A549 (cell line): ENCODE data around the gene PHEX. TPM values are rescaled to one million over a fixed set of nuclear protein-coding genes. Genes with fewer than 3 reads are reported as not detected.
A peak's percentile ranks its signal among the peaks of the same experiment; 100 is the strongest.
"Not testable (repeated sequence)": the region's sequence is repeated elsewhere in the genome, so short reads cannot be mapped to it uniquely, and the experiment has no call there.

ENCODE experiments used
- ATAC-seq, 2 experiments: fragments of 200-7000 bp in 1 of 2; fragments of >200 bp in 1 of 2; cut with Nextera tagmentation in 1 of 2; cut with Tn5 transposase in 1 of 2; 3 replicates each; pipeline versions ENCODE4 v1.8.0 to v1.9.1; 2018 to 2020; ENCODE audit warnings: mild to moderate bottlenecking in 1 of 2, moderate library complexity in 1 of 2
- CTCF ChIA-PET: fragments of 300-600 bp; sonication (Branson Sonifier 250); formaldehyde crosslinking; extraction: SDS; loops from one replicate; lab custom pipeline; 2021; ENCODE audit warnings: antibody characterized with exemption, inconsistent platforms; lab: Yijun Ruan, JAX
- POLR2A ChIA-PET: fragments of 350-600 bp; formaldehyde crosslinking; extraction: SDS; loops from one replicate; lab custom pipeline; 2021; ENCODE audit warnings: antibody characterized with exemption, inconsistent platforms; lab: Yijun Ruan, JAX
- DNase-seq, 2 experiments: peaks; one replicate each; pipeline versions ENCODE4 v3.0.0 to v3.0.0-alpha.2; 2011 to 2016; ENCODE audit warnings: low read depth in 1 of 2, low spot score in 1 of 2
- FAIRE-seq: peaks from 2 replicates; lab custom pipeline; 2011; peaks lifted over from hg19 to GRCh38; lab: Jason Lieb, UNC
- H3K27ac ChIP-seq, 2 experiments: fragments of >200 bp; sonication (Bioruptor Twin); formaldehyde crosslinking; 3 replicates each; pipeline ENCODE4 v1.5.1; 2016 to 2017
- H3K4me1 ChIP-seq: fragments of >200 bp; sonication (Bioruptor Twin); formaldehyde crosslinking; 3 replicates; pipeline ENCODE4 v1.6.1; 2016
- H3K4me2 ChIP-seq: fragments of >200 bp; sonication (Bioruptor Twin); formaldehyde crosslinking; 3 replicates; pipeline ENCODE4 v1.6.1; 2016
- H3K4me3 ChIP-seq: fragments of >200 bp; sonication (Bioruptor Twin); formaldehyde crosslinking; 3 replicates; pipeline ENCODE4 v1.5.1; 2016
- H3K9me3 ChIP-seq: fragments of >200 bp; sonication (Bioruptor Twin); formaldehyde crosslinking; 3 replicates; pipeline ENCODE4 v1.6.1; 2016
- BHLHE40 ChIP-seq: IDR thresholded peaks from 2 replicates; pipeline ENCODE4 v1.6.1; 2012; ENCODE audit warnings: low read depth, low read length, inconsistent platforms
- CBX2 ChIP-seq: fragments of 200-600 bp; sonication (generic); IDR thresholded peaks from 2 replicates; pipeline ENCODE4 v1.6.1; 2016; ENCODE audit warnings: low read depth, mild to moderate bottlenecking, borderline replicate concordance
- CEBPB ChIP-seq, 2 experiments: fragments of >200 bp in 1 of 2; sonication (Bioruptor Twin) in 1 of 2; formaldehyde crosslinking in 1 of 2; IDR thresholded peaks; 2 replicates each; pipeline ENCODE4 v1.6.1; 2012 to 2016
- EHF ChIP-seq: fragments of 250-450 bp; sonication (Bioruptor Pico); IDR thresholded peaks from 2 replicates; pipeline ENCODE4 v1.5.0; 2020; ENCODE audit warnings: mild to moderate bottlenecking
- HOXA7 ChIP-seq: fragments of 250-450 bp; sonication (Bioruptor Pico); IDR thresholded peaks from 2 replicates; pipeline ENCODE4 v1.5.0; 2020; ENCODE audit warnings: mild to moderate bottlenecking, moderate library complexity
- HOXB5 ChIP-seq: fragments of 250-450 bp; sonication (Bioruptor Pico); IDR thresholded peaks from 2 replicates; pipeline ENCODE4 v1.5.0; 2020; ENCODE audit warnings: mild to moderate bottlenecking, moderate library complexity
- KDM1A ChIP-seq: fragments of 200-600 bp; sonication (generic); IDR thresholded peaks from 2 replicates; pipeline ENCODE4 v1.6.1; 2016; ENCODE audit warnings: low read depth, mild to moderate bottlenecking
- KDM5A ChIP-seq: fragments of 200-600 bp; sonication (generic); IDR thresholded peaks from 2 replicates; pipeline ENCODE4 v1.6.1; 2016; ENCODE audit warnings: antibody characterized with exemption, mild to moderate bottlenecking
- MYC ChIP-seq: IDR thresholded peaks from 2 replicates; pipeline ENCODE4 v1.6.1; 2012; ENCODE audit warnings: mild to moderate bottlenecking, inconsistent platforms, low read length, improper control_type of control experiment, borderline replicate concordance
- NR3C1 ChIP-seq: fragments of >200 bp; sonication (Bioruptor Twin); formaldehyde crosslinking; IDR thresholded peaks from 3 replicates; pipeline ENCODE4 v1.6.1; 2017
- RARB ChIP-seq: fragments of 250-450 bp; sonication (Bioruptor Pico); IDR thresholded peaks from 2 replicates; pipeline ENCODE4 v1.8.0; 2021; ENCODE audit warnings: mild to moderate bottlenecking, moderate library complexity
- RCOR1 ChIP-seq: fragments of 150-350 bp; IDR thresholded peaks from 2 replicates; pipeline ENCODE4 v1.6.1; 2014; ENCODE audit warnings: antibody characterized with exemption, low read length, low read depth
- RFX5 ChIP-seq: fragments of 450-650 bp; IDR thresholded peaks from 2 replicates; pipeline ENCODE4 v1.7.1; 2014; ENCODE audit warnings: antibody characterized with exemption, mild to moderate bottlenecking, moderate library complexity
- SMC3 ChIP-seq: fragments of >200 bp; sonication (Bioruptor Twin); formaldehyde crosslinking; IDR thresholded peaks from 3 replicates; pipeline ENCODE4 v1.6.1; 2018; ENCODE audit warnings: inconsistent platforms
- SREBF2 ChIP-seq: fragments of 450-650 bp; IDR thresholded peaks from 2 replicates; pipeline ENCODE4 v1.6.1; 2014; ENCODE audit warnings: mild to moderate bottlenecking, moderate library complexity
- ZC3H11A ChIP-seq: fragments of 450-650 bp; IDR thresholded peaks from 2 replicates; pipeline ENCODE4 v1.6.1; 2014; ENCODE audit warnings: antibody characterized with exemption, mild to moderate bottlenecking
- ZFP36 ChIP-seq: fragments of 450-650 bp; IDR thresholded peaks from 2 replicates; pipeline ENCODE4 v1.6.1; 2014; ENCODE audit warnings: borderline replicate concordance; ENCODE audit not compliant: partially characterized antibody
- WGBS: methylation state at CpG from one replicate; pipeline ENCODE4 v1.1.6; 2017; ENCODE audit errors: missing lambda C conversion rate; 5-methylcytosine and 5-hydroxymethylcytosine counted together
- polyA plus RNA-seq, 4 experiments: library from polyadenylated mRNA; depleted of rRNA in 3 of 4; stranded (reverse); fragments of >200 nt; fragmentation: RNase III in 1 of 4; extraction: RNeasy Plus Mini Kit Qiagen cat#74134 plus additional on column Dnase treatment in 1 of 4; gene quantifications; 2 replicates in 3 of 4; 3 replicates in 1 of 4; pipeline ENCODE4 v1.2.3, GENCODE V29; 2011 to 2017
- TF ChIP-seq, protein P1 (sequence below): fragments of 450-650 bp; IDR thresholded peaks from 2 replicates; pipeline ENCODE4 v1.6.1; 2014; ENCODE audit warnings: antibody characterized with exemption
- TF ChIP-seq, protein P2 (sequence below): fragments of >200 bp; sonication (Bioruptor Twin); formaldehyde crosslinking; IDR thresholded peaks from 3 replicates; pipeline ENCODE4 v1.6.1; 2016
- TF ChIP-seq, protein P3 (sequence below): fragments of 250-450 bp; sonication (Bioruptor Pico); IDR thresholded peaks from 2 replicates; pipeline ENCODE4 v1.5.0; 2021; ENCODE audit warnings: mild to moderate bottlenecking, moderate library complexity, borderline replicate concordance

PHEX gene
- polyA plus RNA-seq, 2 of the 4 experiments (the other 2 are of a cell fraction), result 0.28 to 0.98 TPM

DNA sequence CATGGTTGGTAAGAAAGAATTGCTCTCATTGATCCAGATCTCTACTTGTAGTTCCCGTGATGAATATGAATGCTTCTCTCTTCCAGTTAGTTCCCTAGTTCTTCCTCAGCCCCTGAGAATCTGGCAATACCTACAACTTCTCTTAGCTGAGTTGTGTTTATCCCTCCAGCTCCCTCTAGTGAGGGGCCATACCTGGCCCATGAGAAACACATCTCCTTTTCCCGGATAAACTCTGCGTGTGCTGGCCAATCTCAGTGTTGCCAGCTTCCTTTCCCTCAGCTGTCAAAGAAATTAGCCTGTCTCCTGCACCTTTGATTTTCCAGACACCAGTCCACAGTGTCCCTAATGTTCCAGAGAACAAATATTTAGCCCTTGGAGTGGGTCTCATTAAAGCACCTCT is 246.2 kb downstream of the PHEX start:
- no peak overlapping the region for H3K4me3 ChIP-seq
- H3K27ac ChIP-seq, result no peak overlapping the region
- no peaks in the 10 kb centered on the region for H3K4me1 ChIP-seq
- ChIA-PET POLR2A (no interaction called here), CTCF (no interaction called here)
- no peaks in the 10 kb centered on the region; the same call in 2 of the 3 replicates for H3K9me3 ChIP-seq
- FAIRE-seq (no peak), DNase-seq (peak; percentile 4 to 11), ATAC-seq (peak in 1 of 2 experiments; percentile 58; a peak in 1 of 6 replicates)
- TF ChIP-seq RARB (CRISPR knock-in tag), result no peak
- no peak for TF ChIP-seq SMC3
- no peak for TF ChIP-seq HOXA7 (CRISPR knock-in tag)
- TF ChIP-seq RCOR1, result no peak
- no peak for TF ChIP-seq RFX5
- TF ChIP-seq ZC3H11A, result no peak
- no peak for TF ChIP-seq KDM5A
- TF ChIP-seq, protein P1, sequence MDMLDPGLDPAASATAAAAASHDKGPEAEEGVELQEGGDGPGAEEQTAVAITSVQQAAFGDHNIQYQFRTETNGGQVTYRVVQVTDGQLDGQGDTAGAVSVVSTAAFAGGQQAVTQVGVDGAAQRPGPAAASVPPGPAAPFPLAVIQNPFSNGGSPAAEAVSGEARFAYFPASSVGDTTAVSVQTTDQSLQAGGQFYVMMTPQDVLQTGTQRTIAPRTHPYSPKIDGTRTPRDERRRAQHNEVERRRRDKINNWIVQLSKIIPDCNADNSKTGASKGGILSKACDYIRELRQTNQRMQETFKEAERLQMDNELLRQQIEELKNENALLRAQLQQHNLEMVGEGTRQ, result no peak
- WGBS, result 37% methylated on average over 3 of the region's 3 CpGs
- H3K4me2 ChIP-seq, result no peak overlapping the region

DNA sequence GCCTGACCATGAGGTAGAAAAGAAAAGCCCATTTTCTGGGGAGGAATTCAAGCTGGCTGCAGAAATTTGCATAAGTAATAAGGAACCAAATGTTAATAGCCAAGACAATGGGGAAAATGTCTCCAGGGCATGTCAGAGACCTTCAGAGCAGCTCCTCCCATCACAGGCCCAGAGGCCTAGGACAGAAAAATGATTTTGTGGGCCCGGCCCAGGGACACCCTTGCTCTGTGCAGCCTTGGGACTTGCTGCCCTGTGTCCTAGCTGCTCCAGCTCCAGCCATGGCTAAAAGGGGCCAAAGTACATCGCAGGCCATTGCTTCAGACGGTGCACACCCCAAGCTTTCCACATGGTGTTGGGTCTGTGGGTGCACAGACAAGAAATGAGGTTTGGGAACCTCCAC is 257.1 kb downstream of the PHEX start:
- WGBS, result no CpG with 5 or more reads among the region's 3 CpGs
- H3K9me3 ChIP-seq, FAIRE-seq, ATAC-seq, H3K4me1 ChIP-seq, H3K27ac ChIP-seq, POLR2A ChIA-PET, H3K4me3 ChIP-seq, H3K4me2 ChIP-seq, CTCF ChIA-PET, DNase-seq: not testable (repeated sequence)

DNA sequence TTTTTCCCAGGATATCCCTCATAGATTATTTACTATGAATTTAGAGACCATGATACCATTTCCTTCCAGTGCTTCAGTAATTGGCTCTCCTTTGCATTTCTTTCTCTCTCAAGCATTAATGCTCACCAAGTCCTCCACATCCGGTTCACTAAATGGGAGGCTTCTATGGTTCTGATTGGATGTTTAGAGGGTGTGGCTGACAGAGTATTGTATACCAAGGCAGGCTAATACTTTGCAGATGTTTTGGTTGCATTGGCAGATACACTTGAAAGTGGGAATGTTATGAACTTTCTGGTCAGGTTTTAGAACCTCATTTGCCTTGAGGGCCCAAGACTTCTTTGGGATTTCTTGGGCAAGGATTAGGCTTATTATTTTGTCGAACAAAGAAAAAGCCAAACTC is 264.7 kb downstream of the PHEX start:
- TF ChIP-seq RFX5, result no peak
- TF ChIP-seq, protein P2, sequence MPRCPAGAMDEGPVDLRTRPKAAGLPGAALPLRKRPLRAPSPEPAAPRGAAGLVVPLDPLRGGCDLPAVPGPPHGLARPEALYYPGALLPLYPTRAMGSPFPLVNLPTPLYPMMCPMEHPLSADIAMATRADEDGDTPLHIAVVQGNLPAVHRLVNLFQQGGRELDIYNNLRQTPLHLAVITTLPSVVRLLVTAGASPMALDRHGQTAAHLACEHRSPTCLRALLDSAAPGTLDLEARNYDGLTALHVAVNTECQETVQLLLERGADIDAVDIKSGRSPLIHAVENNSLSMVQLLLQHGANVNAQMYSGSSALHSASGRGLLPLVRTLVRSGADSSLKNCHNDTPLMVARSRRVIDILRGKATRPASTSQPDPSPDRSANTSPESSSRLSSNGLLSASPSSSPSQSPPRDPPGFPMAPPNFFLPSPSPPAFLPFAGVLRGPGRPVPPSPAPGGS, result no peak
- TF ChIP-seq EHF, result no peak
- no peak for TF ChIP-seq KDM1A
- TF ChIP-seq, protein P3, sequence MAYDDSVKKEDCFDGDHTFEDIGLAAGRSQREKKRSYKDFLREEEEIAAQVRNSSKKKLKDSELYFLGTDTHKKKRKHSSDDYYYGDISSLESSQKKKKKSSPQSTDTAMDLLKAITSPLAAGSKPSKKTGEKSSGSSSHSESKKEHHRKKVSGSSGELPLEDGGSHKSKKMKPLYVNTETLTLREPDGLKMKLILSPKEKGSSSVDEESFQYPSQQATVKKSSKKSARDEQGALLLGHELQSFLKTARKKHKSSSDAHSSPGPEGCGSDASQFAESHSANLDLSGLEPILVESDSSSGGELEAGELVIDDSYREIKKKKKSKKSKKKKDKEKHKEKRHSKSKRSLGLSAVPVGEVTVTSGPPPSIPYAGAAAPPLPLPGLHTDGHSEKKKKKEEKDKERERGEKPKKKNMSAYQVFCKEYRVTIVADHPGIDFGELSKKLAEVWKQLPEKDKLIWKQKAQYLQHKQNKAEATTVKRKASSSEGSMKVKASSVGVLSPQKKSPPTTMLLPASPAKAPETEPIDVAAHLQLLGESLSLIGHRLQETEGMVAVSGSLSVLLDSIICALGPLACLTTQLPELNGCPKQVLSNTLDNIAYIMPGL (CRISPR knock-in tag), result no peak
- no peak for TF ChIP-seq CBX2
- no peak for TF ChIP-seq SREBF2
- no peak for TF ChIP-seq HOXB5 (CRISPR knock-in tag)
- no peak for TF ChIP-seq CEBPB (IDR thresholded peaks at IDR 0.05)
- no peak for TF ChIP-seq NR3C1
- no peak for TF ChIP-seq BHLHE40
- no peak for TF ChIP-seq ZFP36
- no peak for TF ChIP-seq MYC
- TF ChIP-seq, all 56 proteins: peak for 0
- Histone ChIP-seq H3K4me2 (no peak overlapping the region), H3K4me3 (no peak overlapping the region), H3K27ac (no peak overlapping the region), H3K4me1 (peaks cover 10% of the 10 kb centered on the region; the same call in 2 of the 3 replicates), H3K9me3 (no peaks in the 10 kb centered on the region)
- 66% methylated on average over 2 of the region's 2 CpGs for WGBS
- no peak for FAIRE-seq
- ChIA-PET POLR2A (no interaction called here), CTCF (no interaction called here)
- no peak for ATAC-seq
- no peak for DNase-seq
